Peyer's patch (tissue), 4 donors: Measurements from ENCODE around the gene LRRC8E.

Experiments
- POLR2A ChIP-seq, 2 donors: fragments of 450-650 bp; IDR thresholded peaks; one replicate each; pipeline ENCODE4 v1.5.1; 2017; ENCODE audit warnings: antibody characterized with exemption in 2 of 2, mild to moderate bottlenecking in 2 of 2, moderate library complexity in 2 of 2
- TF ChIP-seq, protein P1 (sequence below), 6 experiments: fragments of 450-650 bp in 4 of 6; fragments of 200-600 bp in 2 of 6; sonication (generic) in 1 of 6; IDR thresholded peaks; one replicate each; pipeline ENCODE4 v1.5.1; 2017 to 2019; ENCODE audit warnings: antibody characterized with exemption in 6 of 6, mild to moderate bottlenecking in 3 of 6, moderate library complexity in 1 of 6

DNA sequence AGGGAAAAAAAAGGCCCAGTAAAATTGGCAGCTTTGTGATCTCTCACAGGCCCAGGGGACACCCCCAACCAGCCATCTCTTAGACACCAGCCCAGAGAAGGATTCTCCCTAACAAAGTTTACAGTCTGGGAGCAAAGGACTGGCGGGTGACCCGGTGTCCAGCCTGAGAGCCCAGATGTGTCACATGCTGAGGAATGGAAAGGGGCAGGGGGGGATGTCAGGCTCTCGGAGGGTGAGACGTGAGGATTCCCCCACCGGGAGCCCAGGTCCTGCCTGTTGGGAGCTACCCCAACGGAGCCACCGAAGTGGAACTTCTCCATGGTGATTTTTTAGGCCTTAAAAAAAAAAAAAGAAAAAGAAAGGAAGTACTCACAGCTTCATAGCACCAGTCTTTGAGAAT is 42.5 kb downstream of the LRRC8E start:
- no peak for TF ChIP-seq POLR2A (IDR thresholded peaks at IDR 0.05)
- TF ChIP-seq, protein P1, sequence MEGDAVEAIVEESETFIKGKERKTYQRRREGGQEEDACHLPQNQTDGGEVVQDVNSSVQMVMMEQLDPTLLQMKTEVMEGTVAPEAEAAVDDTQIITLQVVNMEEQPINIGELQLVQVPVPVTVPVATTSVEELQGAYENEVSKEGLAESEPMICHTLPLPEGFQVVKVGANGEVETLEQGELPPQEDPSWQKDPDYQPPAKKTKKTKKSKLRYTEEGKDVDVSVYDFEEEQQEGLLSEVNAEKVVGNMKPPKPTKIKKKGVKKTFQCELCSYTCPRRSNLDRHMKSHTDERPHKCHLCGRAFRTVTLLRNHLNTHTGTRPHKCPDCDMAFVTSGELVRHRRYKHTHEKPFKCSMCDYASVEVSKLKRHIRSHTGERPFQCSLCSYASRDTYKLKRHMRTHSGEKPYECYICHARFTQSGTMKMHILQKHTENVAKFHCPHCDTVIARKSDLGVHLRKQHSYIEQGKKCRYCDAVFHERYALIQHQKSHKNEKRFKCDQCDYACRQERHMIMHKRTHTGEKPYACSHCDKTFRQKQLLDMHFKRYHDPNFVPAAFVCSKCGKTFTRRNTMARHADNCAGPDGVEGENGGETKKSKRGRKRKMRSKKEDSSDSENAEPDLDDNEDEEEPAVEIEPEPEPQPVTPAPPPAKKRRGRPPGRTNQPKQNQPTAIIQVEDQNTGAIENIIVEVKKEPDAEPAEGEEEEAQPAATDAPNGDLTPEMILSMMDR (IDR thresholded peaks at IDR 0.05), result no peak
